Measurements from ENCODE around the gene NUP54. TPM values are rescaled to one million over a fixed set of nuclear protein-coding genes. Genes with fewer than 3 reads are reported as not detected.

NUP54 gene
- total RNA-seq, 2 donors from 2014 or later, result 13.7 to 14.9 TPM

- no peak for DNase-seq (ENCODE audit: low spot score)
- H3K27me3 ChIP-seq, result no peaks in the 10 kb centered on the region
- no peak overlapping the region for H3K27ac ChIP-seq
- TF ChIP-seq CTCF (IDR thresholded peaks at IDR 0.05), result no peak
- H3K4me3 ChIP-seq, result no peak overlapping the region
- H3K9me3 ChIP-seq, result no peaks in the 10 kb centered on the region
- H3K4me1 ChIP-seq, result no peaks in the 10 kb centered on the region
- H3K36me3 ChIP-seq, result peaks cover 65% of the 10 kb centered on the region
Measured at GRCh38 chr4:76117536-76117935, 30.7 kb downstream of the NUP54 start.

GRCh38 chr4:76116821-76117220, 31.4 kb downstream of the NUP54 start:
- no peak for DNase-seq (ENCODE audit: low spot score)
- Histone ChIP-seq H3K36me3 (peaks cover 68% of the 10 kb centered on the region), H3K4me3 (no peak overlapping the region), H3K9me3 (no peaks in the 10 kb centered on the region), H3K4me1 (no peaks in the 10 kb centered on the region), H3K27ac (no peak overlapping the region), H3K27me3 (no peaks in the 10 kb centered on the region)
- TF ChIP-seq CTCF (IDR thresholded peaks at IDR 0.05), result no peak

- Histone ChIP-seq H3K36me3 (peaks cover 21% of the 10 kb centered on the region), H3K4me3 (no peak overlapping the region), H3K4me1 (peaks cover 0 to 4% of the 10 kb centered on the region in 2 donors), H3K27ac (no peak overlapping the region), H3K27me3 (no peaks in the 10 kb centered on the region), H3K9me3 (no peaks in the 10 kb centered on the region)
- TF ChIP-seq CTCF (IDR thresholded peaks at IDR 0.05), result no peak
- DNase-seq (ENCODE audit: low spot score), result no peak
Measured at GRCh38 chr4:76108467-76109181, 39.6 kb downstream of the NUP54 start.

GRCh38 chr4:76106442-76106841, 41.8 kb downstream of the NUP54 start:
- peaks cover under 1% of the 10 kb centered on the region for H3K36me3 ChIP-seq
- no peaks in the 10 kb centered on the region for H3K9me3 ChIP-seq
- H3K27ac ChIP-seq, result no peak overlapping the region
- H3K4me1 ChIP-seq, result peaks cover 0 to 4% of the 10 kb centered on the region in 2 donors
- TF ChIP-seq CTCF (IDR thresholded peaks at IDR 0.05), result no peak
- no peak overlapping the region for H3K4me3 ChIP-seq
- no peak for DNase-seq (ENCODE audit: low spot score)
- H3K27me3 ChIP-seq, result no peaks in the 10 kb centered on the region

GRCh38 chr4:76105652-76106051, 42.5 kb downstream of the NUP54 start:
- TF ChIP-seq CTCF (IDR thresholded peaks at IDR 0.05), result no peak
- no peak overlapping the region for H3K4me3 ChIP-seq

GRCh38 chr4:76096076-76096475, 52.1 kb downstream of the NUP54 start:
- DNase-seq (ENCODE audit: low spot score), result no peak
- Histone ChIP-seq H3K4me3 (no peak overlapping the region), H3K36me3 (no peaks in the 10 kb centered on the region), H3K4me1 (no peaks in the 10 kb centered on the region), H3K9me3 (no peaks in the 10 kb centered on the region), H3K27me3 (no peaks in the 10 kb centered on the region), H3K27ac (no peak overlapping the region)
- no peak for TF ChIP-seq CTCF (IDR thresholded peaks at IDR 0.05)

More at GRCh38 chr4:76105652-76106051, 42.5 kb downstream of the NUP54 start:
- H3K36me3 ChIP-seq, result no peaks in the 10 kb centered on the region
- H3K9me3 ChIP-seq, result no peaks in the 10 kb centered on the region
- H3K27ac ChIP-seq, result no peak overlapping the region
- H3K4me1 ChIP-seq, result peaks cover 0 to 4% of the 10 kb centered on the region in 2 donors
- no peak for DNase-seq (ENCODE audit: low spot score)
- H3K27me3 ChIP-seq, result no peaks in the 10 kb centered on the region

All from right atrium auricular region (tissue), 2 donors.